GM18520 (cell line): Measurements from ENCODE around the gene GRXCR2.
"Not testable (repeated sequence)": the region's sequence is repeated elsewhere in the genome, so short reads cannot be mapped to it uniquely, and the experiment has no call there.

ENCODE experiments used
- ATAC-seq: cut with Tn5 transposase; IDR thresholded peaks from one replicate; pipeline ENCODE4 v1.9.1; 2021; ENCODE audit not compliant: unreplicated experiment

GRXCR2 gene

GRCh38 chr5:145887976-145888574, 15.3 kb upstream of the GRXCR2 start:
- no peak for ATAC-seq

DNA sequence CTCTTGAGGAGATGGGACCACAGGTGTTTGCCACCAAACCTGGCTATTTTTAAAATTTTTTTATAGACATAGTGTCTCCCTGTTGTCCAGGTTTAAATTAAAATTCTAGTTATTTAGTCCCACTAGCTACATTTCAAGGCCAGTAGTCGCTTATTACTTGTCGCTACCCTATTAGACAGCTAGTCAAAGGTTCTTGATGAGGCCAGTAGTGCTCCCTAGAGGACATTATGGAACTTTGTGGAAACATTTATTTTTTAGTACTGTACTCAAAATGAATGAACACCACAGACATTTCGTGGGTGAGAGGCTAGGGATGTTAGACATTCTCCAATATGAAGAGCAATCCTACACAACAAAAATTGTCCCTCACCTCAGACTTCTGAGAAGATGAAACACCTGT, 14.4 kb upstream of the GRXCR2 start:
- ATAC-seq = no peak

DNA sequence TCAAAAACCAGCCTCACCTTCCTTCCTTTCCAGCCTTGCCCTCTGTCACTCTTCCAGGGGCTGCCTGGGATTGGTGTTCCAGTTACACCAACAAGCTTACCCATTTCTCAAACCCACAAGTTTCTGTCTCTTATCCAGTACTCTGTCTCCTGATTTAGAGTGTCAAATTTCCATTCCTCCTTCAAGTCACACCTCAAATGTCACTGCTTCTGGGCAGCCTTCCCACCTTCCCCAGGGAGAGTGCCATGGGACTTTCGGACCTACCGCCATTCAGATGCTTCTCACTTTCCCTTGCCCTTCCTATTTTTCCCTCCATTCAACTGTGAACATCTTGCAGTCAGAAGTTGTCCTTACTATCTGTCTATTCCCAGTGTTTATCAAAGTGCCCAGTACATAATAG, 2.0 kb upstream of the GRXCR2 start:
- ATAC-seq = no peak

DNA sequence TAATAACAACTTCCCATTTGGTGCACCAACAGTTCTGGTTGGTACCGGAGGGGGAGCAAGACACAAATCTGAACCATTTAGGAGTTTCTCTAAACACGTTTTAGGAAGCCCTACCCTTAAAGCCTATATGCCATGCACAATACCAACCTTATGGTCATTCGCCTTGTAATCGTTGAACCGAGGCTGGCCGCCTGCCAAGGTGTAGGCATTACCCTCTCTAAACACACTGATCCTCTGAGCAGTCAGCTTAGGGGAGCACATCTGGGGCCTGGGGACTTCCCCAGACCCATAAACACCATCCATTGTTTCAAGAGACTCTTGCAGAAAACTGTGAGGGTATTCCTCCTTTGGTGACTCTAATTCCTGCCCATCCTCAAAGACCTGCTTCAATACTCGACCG, 328 bp downstream of the GRXCR2 start:
- no peak for ATAC-seq

GRCh38 chr5:145869753-145870152, 3.1 kb downstream of the GRXCR2 start:
- no peak for ATAC-seq

DNA sequence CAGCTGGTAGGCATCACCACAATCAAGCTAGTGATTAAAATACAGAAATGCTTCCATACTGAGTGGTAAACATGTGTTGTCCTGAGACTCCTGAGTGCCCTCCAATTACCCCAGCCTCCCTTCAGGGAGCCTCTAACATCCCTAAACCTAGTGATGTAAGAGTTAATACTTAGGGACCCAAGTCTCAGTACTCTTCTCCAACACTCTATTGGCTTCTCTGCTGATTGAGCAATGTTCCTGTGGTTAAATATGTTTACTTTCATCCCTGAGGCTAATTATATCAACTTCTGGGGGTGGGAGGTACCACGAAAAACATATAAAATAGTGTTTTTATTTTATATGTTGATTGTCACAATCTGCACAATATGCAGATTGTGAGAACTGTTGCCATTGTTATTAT, 5.0 kb downstream of the GRXCR2 start:
- no peak for ATAC-seq

- ATAC-seq = not testable (repeated sequence)
Observed at GRCh38 chr5:145864432-145864831, 8.4 kb downstream of the GRXCR2 start.

DNA sequence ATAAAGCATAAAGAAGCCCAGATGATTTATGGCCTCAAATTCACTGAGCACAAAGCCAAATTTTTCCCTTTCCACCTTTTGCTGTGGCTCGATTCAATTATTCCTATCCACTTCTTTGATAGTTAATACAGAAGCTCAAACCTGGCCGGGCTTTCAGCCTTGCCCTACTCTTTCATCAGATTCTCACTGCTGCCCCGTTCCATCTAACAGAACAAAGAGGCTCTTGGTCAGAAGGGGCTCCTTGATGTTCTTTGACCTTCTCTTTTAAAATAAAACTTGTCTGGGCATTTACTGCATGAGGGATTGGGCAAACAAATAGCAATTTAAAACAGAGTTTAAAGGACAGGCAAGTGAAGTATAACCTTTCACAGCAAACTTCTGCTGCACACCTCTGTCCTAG, 9.8 kb downstream of the GRXCR2 start:
- no peak for ATAC-seq

DNA sequence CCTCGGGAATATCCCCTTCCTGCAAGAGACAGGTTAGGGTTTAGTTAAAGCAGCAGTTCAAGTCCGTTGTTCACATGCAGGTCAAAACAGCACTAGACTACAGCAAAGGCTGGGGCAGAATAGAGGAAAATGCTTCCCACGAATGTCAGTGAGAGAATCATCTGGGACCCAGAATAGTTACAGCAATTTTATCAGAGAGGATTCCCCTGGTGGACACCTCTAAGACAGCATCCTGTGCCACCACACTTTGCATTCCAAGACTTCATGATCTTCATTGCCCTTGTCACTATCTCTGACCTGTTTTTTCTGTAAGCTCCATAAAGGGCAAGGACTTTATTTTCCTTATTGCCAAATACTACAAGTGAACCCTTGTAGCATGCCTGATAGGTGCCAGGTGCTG, 12.9 kb downstream of the GRXCR2 start:
- ATAC-seq = no peak

GRCh38 chr5:145859453-145859852, 13.4 kb downstream of the GRXCR2 start:
- no peak for ATAC-seq

- no peak for ATAC-seq
Observed at GRCh38 chr5:145858959-145859358, 13.9 kb downstream of the GRXCR2 start.

DNA sequence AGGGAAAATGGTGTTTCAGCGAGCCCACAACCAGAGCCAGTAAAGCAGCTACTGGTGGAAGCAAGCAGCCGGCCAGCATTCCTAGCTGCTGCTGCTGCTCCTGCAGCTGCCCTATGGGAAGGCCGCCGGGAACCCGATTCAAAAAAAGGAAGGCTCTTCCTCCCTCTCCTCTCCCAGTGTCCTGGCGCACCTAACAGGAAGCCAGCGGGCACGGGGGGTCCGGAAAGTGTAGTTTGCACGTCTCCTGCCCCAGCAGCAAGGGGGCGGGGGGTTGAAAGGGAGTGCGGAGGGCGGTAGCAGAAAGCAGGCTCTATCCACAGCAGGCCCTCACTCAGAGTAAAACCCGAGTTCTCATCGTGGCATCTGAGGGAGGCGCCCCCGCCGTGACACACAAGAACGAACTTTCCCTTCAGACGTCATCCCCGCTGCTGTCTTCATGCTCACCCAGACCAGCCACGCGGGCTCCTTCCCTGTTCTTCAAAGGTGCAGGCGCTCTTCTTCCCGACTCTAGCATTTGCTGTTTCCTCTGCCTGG, 16.5 kb downstream of the GRXCR2 start:
- ATAC-seq = no peak

DNA sequence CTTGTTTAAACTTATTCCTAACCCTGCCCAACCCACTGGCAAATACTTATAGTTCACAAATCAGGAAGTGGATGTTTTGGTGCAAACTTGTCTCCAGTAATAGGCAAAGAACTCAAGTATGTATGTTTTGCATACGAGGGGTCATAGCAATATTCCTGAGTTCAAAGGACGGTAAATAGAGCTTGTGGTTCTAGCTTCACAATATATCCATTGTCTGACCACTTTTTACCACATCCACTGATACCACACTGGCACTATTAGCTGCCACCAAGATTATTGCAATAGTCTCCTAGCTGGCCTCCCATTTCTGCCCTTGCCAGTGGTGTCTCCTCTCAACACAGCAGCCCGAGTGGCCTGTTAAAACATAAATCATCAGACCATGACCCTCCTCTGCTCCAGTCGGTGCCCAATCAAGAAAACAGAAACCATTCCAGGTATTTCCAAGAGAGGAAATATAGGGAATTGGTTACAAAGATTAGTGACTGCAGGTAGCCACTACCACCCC, 17.0 kb downstream of the GRXCR2 start:
- no peak for ATAC-seq

GRCh38 chr5:145854651-145855258, 18.1 kb downstream of the GRXCR2 start:
- no peak for ATAC-seq

- ATAC-seq = no peak
Observed at GRCh38 chr5:145853781-145854376, 18.9 kb downstream of the GRXCR2 start.

GRCh38 chr5:145852990-145853389, 19.8 kb downstream of the GRXCR2 start:
- no peak for ATAC-seq

- ATAC-seq = no peak
Observed at GRCh38 chr5:145848854-145849253, 24.0 kb downstream of the GRXCR2 start.

DNA sequence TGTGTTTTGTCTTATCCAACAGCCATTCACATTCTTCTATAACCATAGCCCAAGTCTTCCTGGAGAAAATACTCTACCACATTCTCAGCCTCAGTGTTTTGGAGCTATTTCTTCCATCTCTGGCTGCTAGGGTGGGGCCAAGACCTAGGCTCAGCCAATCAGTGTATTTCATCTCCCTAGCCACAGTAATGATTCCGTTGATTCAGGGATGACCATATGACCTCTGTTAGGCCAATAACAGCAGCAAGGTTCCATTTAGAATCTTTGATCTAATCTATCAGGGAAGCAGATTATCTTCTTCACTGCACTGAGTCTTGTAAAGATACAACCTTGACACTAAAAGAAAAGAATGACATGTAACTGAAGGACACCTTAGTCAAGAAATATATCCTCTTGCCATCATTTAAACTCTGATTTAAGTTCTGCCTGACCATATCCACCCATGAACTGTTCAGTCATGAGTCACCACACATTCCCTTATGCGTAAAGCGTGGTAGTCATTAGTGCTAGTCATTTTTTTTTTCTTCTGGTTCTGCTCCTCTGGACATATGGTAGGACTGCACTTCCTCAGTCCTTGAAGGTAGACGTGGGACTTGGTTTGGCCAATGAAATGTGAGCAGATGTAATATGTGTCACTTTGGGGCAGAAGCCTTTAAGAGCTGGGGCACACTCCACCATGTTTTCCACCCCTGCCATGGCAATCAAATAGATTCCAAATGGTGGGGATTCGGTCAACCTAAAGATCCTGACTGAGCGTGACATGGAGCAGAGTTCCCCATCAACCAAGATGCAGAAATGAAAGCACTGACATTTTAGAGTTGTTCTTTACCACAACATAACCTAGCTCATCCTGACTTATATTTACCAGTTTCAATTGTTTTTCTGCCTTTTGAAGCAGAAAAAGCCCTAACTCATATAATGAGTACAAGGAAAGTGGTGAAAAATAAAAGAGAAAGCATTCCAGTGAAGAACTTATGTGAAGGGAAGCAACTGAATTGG, 25.0 kb downstream of the GRXCR2 start:
- ATAC-seq = no peak

- ATAC-seq = no peak
Observed at GRCh38 chr5:145846081-145846480, 26.7 kb downstream of the GRXCR2 start.

GRCh38 chr5:145841299-145841698, 31.5 kb downstream of the GRXCR2 start:
- ATAC-seq = no peak
